CD14-positive monocyte (primary cell): Measurements from ENCODE around the gene CFAP157. TPM values are rescaled to one million over a fixed set of nuclear protein-coding genes. Genes with fewer than 3 reads are reported as not detected.
A peak's percentile ranks its signal among the peaks of the same experiment; 100 is the strongest.

ENCODE experiments used
- DNase-seq, 3 donors: peaks; one replicate each; pipeline ENCODE4 v3.0.0-alpha.2; 2011 to 2022
- H2AFZ ChIP-seq: 2 replicates; pipeline ENCODE4 v1.6.0; 2012; ENCODE audit warnings: mild to moderate bottlenecking, low read depth, low read length, inconsistent platforms; ENCODE audit not compliant: insufficient read depth, poor library complexity, severe bottlenecking
- H3K27ac ChIP-seq, 2 donors: 1 replicate in 1 of 2; 2 replicates in 1 of 2; pipeline ENCODE4 v1.5.1; 2012 to 2013; ENCODE audit warnings: low read length in 2 of 2, control low read depth in 1 of 2, inconsistent platforms in 1 of 2, low read depth in 1 of 2, mild to moderate bottlenecking in 1 of 2
- H3K27me3 ChIP-seq, 2 donors: one replicate each; pipeline versions ENCODE4 v1.6.0 to v1.6.1; 2011 to 2013; ENCODE audit warnings: low read length in 2 of 2; ENCODE audit not compliant: control insufficient read depth in 2 of 2, insufficient read depth in 2 of 2
- H3K36me3 ChIP-seq, 2 donors: replicated peaks in 1 of 2; 1 replicate in 1 of 2; 2 replicates in 1 of 2; pipeline versions ENCODE4 v1.5.1 to v1.6.1; 2012 to 2013; ENCODE audit warnings: low read length in 2 of 2, control low read depth in 1 of 2, inconsistent platforms in 1 of 2, mild to moderate bottlenecking in 1 of 2; ENCODE audit not compliant: insufficient read depth in 2 of 2, control insufficient read depth in 1 of 2
- H3K4me1 ChIP-seq, 2 donors: 1 replicate in 1 of 2; 2 replicates in 1 of 2; pipeline versions ENCODE4 v1.5.1 to v1.6.1; 2012 to 2013; ENCODE audit warnings: low read length in 2 of 2, control low read depth in 1 of 2, inconsistent platforms in 1 of 2, mild to moderate bottlenecking in 1 of 2, moderate library complexity in 1 of 2; ENCODE audit not compliant: insufficient read depth in 2 of 2, control insufficient read depth in 1 of 2
- H3K4me2 ChIP-seq: replicated peaks from 2 replicates; pipeline ENCODE3; 2012; ENCODE audit warnings: low read length, moderate library complexity, mild to moderate bottlenecking; ENCODE audit not compliant: poor library complexity, severe bottlenecking; ENCODE audit errors: extremely low read depth
- H3K4me3 ChIP-seq, 3 experiments: fragments of 200-600 bp in 1 of 3; sonication (generic) in 1 of 3; replicated peaks in 1 of 3; 1 replicate in 2 of 3; 2 replicates in 1 of 3; pipeline ENCODE4 v1.5.1; 2011 to 2013; ENCODE audit warnings: low read length in 3 of 3, mild to moderate bottlenecking in 3 of 3, control low read depth in 2 of 3, low read depth in 2 of 3, inconsistent platforms in 1 of 3, moderate library complexity in 1 of 3
- H3K79me2 ChIP-seq: 2 replicates; pipeline ENCODE4 v1.6.0; 2012; ENCODE audit warnings: mild to moderate bottlenecking, control low read depth, inconsistent platforms, low read length, moderate library complexity; ENCODE audit not compliant: insufficient read depth
- H3K9ac ChIP-seq: 2 replicates; pipeline ENCODE4 v1.6.0; 2017; ENCODE audit warnings: low read length, mild to moderate bottlenecking; ENCODE audit not compliant: insufficient read depth, poor library complexity, severe bottlenecking
- H3K9me3 ChIP-seq, 2 donors: replicated peaks in 1 of 2; 1 replicate in 1 of 2; 2 replicates in 1 of 2; pipeline versions ENCODE4 v1.5.1 to v1.6.1; 2012 to 2013; ENCODE audit warnings: low read length in 2 of 2, control low read depth in 1 of 2; ENCODE audit not compliant: control insufficient read depth in 1 of 2, insufficient read depth in 1 of 2
- H4K20me1 ChIP-seq: 2 replicates; pipeline ENCODE4 v1.6.0; 2012; ENCODE audit warnings: mild to moderate bottlenecking, low read length, control low read depth, moderate library complexity; ENCODE audit not compliant: insufficient read depth
- H3K27ac Mint-ChIP-seq, 7 donors: one replicate each; pipeline ENCODE4 v1.8.0; 2020; ENCODE audit warnings: mild to moderate bottlenecking in 7 of 7, mixed read lengths in 7 of 7, moderate library complexity in 6 of 7, inconsistent platforms in 2 of 7
- H3K27me3 Mint-ChIP-seq, 3 donors: one replicate each; pipeline ENCODE4 v1.8.0; 2021 to 2022; ENCODE audit warnings: low read depth in 3 of 3, mild to moderate bottlenecking in 3 of 3, mixed read lengths in 3 of 3, moderate library complexity in 3 of 3, inconsistent platforms in 1 of 3
- H3K36me3 Mint-ChIP-seq, 2 donors: one replicate each; pipeline ENCODE4 v1.8.0; 2020; ENCODE audit warnings: mixed read lengths in 2 of 2, inconsistent platforms in 1 of 2, mild to moderate bottlenecking in 1 of 2
- H3K4me1 Mint-ChIP-seq: one replicate; pipeline ENCODE4 v1.8.0; 2020; ENCODE audit warnings: mild to moderate bottlenecking, mixed read lengths
- H3K4me3 Mint-ChIP-seq, 2 donors: one replicate each; pipeline ENCODE4 v1.8.0; 2020; ENCODE audit warnings: mild to moderate bottlenecking in 2 of 2, mixed read lengths in 2 of 2, moderate library complexity in 1 of 2
- H3K9me3 Mint-ChIP-seq, 7 donors: one replicate each; pipeline ENCODE4 v1.8.0; 2020 to 2022; ENCODE audit warnings: mixed read lengths in 7 of 7, mild to moderate bottlenecking in 6 of 7, moderate library complexity in 6 of 7, inconsistent platforms in 2 of 7
- CTCF ChIP-seq: fragments of 200-600 bp; IDR thresholded peaks from one replicate; pipeline ENCODE4 v1.8.0; 2022; ENCODE audit warnings: antibody characterized with exemption, mild to moderate bottlenecking
- WGBS: methylation state at CpG from one replicate; pipeline ENCODE4 v1.1.5; 2013; ENCODE audit warnings: missing lambda C conversion rate; ENCODE audit not compliant: insufficient coverage; 5-methylcytosine and 5-hydroxymethylcytosine counted together
- intact Hi-C, 2 donors: fragments of 100-400 bp; cut with micrococcal nuclease; formaldehyde crosslinking; loops; one replicate each; pipeline versions ENCODE4 v1.15.0 to v1.15.1; 2023
- polyA plus RNA-seq, 3 donors: library from polyadenylated mRNA; depleted of rRNA in 1 of 3; unstranded in 2 of 3; stranded (reverse) in 1 of 3; fragments of 300-500 nt in 2 of 3; fragments of >200 nt in 1 of 3; fragmentation: Illumina TruSeq in 2 of 3; gene quantifications; 1 replicate in 2 of 3; 2 replicates in 1 of 3; pipeline ENCODE4 v1.2.3, GENCODE V29; 2012 to 2021

Gene CFAP157
- polyA plus RNA-seq, 3 donors = 0.06 to 0.09 TPM; not detected in 1

DNA sequence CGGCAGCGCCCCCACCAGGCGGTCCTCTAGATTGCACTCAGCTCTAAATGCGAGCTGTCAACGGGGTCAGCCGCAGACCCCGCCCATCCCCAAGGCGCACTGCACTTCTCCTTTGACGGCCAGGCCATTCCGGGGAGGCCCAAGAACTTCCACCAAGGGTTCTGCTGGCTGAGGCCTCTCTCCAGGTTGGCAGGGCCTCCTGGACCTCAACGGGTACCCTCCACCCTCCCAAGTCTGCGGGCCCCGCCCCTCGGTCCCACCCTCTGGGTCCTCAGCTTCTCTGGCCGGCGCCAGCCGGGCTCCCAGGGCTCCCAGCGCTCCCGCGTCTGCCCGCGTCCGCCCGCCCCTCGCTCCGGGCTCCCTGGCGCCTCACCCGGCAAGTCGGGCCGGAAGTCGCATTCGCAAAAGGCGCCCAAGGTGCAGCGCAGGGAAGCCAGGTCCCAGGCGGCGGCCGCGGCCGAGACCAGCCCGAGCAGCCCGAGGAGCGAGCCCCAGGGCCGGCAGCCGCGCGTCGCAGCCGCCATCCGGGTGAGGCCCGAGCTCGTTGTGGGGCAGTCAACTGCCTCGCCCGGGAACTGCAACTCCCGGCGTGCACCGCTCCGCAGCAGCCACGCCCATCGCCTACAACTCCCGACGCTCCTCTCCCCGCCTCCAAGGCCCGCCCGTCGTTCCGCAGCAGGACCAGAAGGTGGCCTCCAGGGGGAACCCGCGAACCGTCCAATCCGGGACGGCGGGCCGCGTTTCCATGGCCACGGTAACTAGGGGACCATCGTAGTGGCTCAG, 28.1 kb downstream of the CFAP157 start, which contains the start of gene TOR2A:
Gene TOR2A (minus strand): TSS at position 548 of the 783 bp plus-strand sequence. CDS start 24 bp downstream, at position 524.
- peak; percentile 82 for TF ChIP-seq CTCF
- Mint-ChIP-seq H3K9me3 (peaks cover 0 to 1% (median 0%) of the 10 kb centered on the region in 7 donors), H3K4me1 (peaks cover 17% of the 10 kb centered on the region), H3K36me3 (peaks cover 36 to 60% of the 10 kb centered on the region in 2 donors), H3K4me3 (peak within 1 kb of the TSS; percentile 75 to 81), H3K27ac (peak within 1 kb of the TSS; percentile 90 to 95 (median 93)), H3K27me3 (peaks cover 0 to 3% (median 0%) of the 10 kb centered on the region in 3 donors)
- Histone ChIP-seq H3K27me3 (no peaks in the 10 kb centered on the region), H3K36me3 (peaks cover 37 to 56% of the 10 kb centered on the region in 2 donors), H3K4me3 (peak within 1 kb of the TSS; percentile 46 to 76 (median 54)), H3K9me3 (no peaks in the 10 kb centered on the region), H2AFZ (peak within 1 kb of the TSS; percentile 55), H3K9ac (peak within 1 kb of the TSS; percentile 95), H3K4me1 (peaks cover 19 to 25% of the 10 kb centered on the region in 2 donors), H3K4me2 (peak within 1 kb of the TSS; percentile 74), H3K79me2 (no peaks in the 10 kb centered on the region), H4K20me1 (peaks cover 61% of the 10 kb centered on the region), H3K27ac (peak within 1 kb of the TSS; percentile 76 to 90)
- WGBS = under 1% methylated on average over 74 of the region's 76 CpGs
- DNase-seq = peak; percentile 97 to 99 (median 98)
- intact Hi-C loops = loop anchor here (1.0 to 5.0 kb wide), 8 partner anchors 36 to 230 kb away; partner anchors contain the start of gene ST6GALNAC4 (in 1 of the 2)

GRCh38 chr9:127735530-127736185, 28.9 kb downstream of the CFAP157 start:
- peaks cover 19 to 25% of the 10 kb centered on the region in 2 donors for H3K4me1 ChIP-seq

More at GRCh38 chr9:127735530-127736185, 28.9 kb downstream of the CFAP157 start:
- peaks cover 0 to 3% (median 0%) of the 10 kb centered on the region in 3 donors for H3K27me3 Mint-ChIP-seq
- WGBS = 47% methylated on average over 11 of the region's 15 CpGs
- Histone ChIP-seq H3K4me2 (peak overlapping the region; percentile 74), H3K9ac (no peak overlapping the region), H3K27me3 (no peaks in the 10 kb centered on the region), H3K27ac (peak overlapping the region; percentile 65 to 90), H4K20me1 (peaks cover 68% of the 10 kb centered on the region), H3K4me3 (no peak overlapping the region), H3K9me3 (no peaks in the 10 kb centered on the region), H3K79me2 (no peaks in the 10 kb centered on the region), H2AFZ (no peak overlapping the region), H3K36me3 (peaks cover 43 to 58% of the 10 kb centered on the region in 2 donors)
- peak overlapping the region in 1 of 2 donors; percentile 81 for H3K4me3 Mint-ChIP-seq
- peak in 1 of 3 donors; percentile 18 for DNase-seq
- TF ChIP-seq CTCF = peak; percentile 1
- H3K36me3 Mint-ChIP-seq = peaks cover 38 to 60% of the 10 kb centered on the region in 2 donors
- H3K27ac Mint-ChIP-seq = peak overlapping the region; percentile 90 to 95 (median 93)
- intact Hi-C loops = loop anchor here (1.0 to 5.0 kb wide), 6 partner anchors 35 to 184 kb away; partner anchors contain the start of gene ST6GALNAC4 (in 1 of the 2)
- H3K4me1 Mint-ChIP-seq = peaks cover 17% of the 10 kb centered on the region
- H3K9me3 Mint-ChIP-seq = peaks cover 0 to 1% (median 0%) of the 10 kb centered on the region in 7 donors
